GM18517 (cell line): ENCODE data around the gene CUEDC2.

Experiments used
- ATAC-seq: cut with Tn5 transposase; IDR thresholded peaks from one replicate; pipeline ENCODE4 v1.9.1; 2021; ENCODE audit warnings: mild to moderate bottlenecking, moderate library complexity; ENCODE audit not compliant: unreplicated experiment

CUEDC2 gene

GRCh38 chr10:102425444-102425843 is 6.9 kb downstream of the CUEDC2 start:
- no peak for ATAC-seq

GRCh38 chr10:102424916-102425315 is 7.5 kb downstream of the CUEDC2 start:
- no peak for ATAC-seq

- no peak for ATAC-seq
These were observed 8.2 kb downstream of the CUEDC2 start for GRCh38 chr10:102424145-102424544.

- no peak for ATAC-seq
These were observed 8.9 kb downstream of the CUEDC2 start for GRCh38 chr10:102423372-102423968.

- ATAC-seq: no peak
These were observed 9.7 kb downstream of the CUEDC2 start for GRCh38 chr10:102422545-102423129.

GRCh38 chr10:102421757-102422512 is 10.4 kb downstream of the CUEDC2 start:
- ATAC-seq: peak; percentile 1

- no peak for ATAC-seq
These were observed 10.9 kb downstream of the CUEDC2 start for GRCh38 chr10:102421507-102421756.

GRCh38 chr10:102420714-102421506 is 11.5 kb downstream of the CUEDC2 start, which contains the start of gene FBXL15:
Gene FBXL15 (plus strand): TSS chr10:102420836. CDS start chr10:102421130, 294 bp downstream.
- peak; percentile 67 for ATAC-seq

GRCh38 chr10:102420181-102420713 is 12.1 kb downstream of the CUEDC2 start:
- ATAC-seq: no peak

- no peak for ATAC-seq
These were observed 12.8 kb downstream of the CUEDC2 start for GRCh38 chr10:102419269-102420180.

GRCh38 chr10:102418622-102419268 is 13.6 kb downstream of the CUEDC2 start, which contains the start of gene PSD:
Gene PSD (minus strand): TSS chr10:102418785. CDS start chr10:102417038, 1,747 bp downstream.
- no peak for ATAC-seq

- ATAC-seq: no peak
These were observed 15.7 kb downstream of the CUEDC2 start for GRCh38 chr10:102416695-102417094.

GRCh38 chr10:102416283-102416682 is 16.1 kb downstream of the CUEDC2 start:
- ATAC-seq: no peak

- no peak for ATAC-seq
These were observed 17.6 kb downstream of the CUEDC2 start for GRCh38 chr10:102414749-102415148.

GRCh38 chr10:102413806-102414561 is 18.4 kb downstream of the CUEDC2 start:
- ATAC-seq: no peak

- ATAC-seq: no peak
These were observed 19.2 kb downstream of the CUEDC2 start for GRCh38 chr10:102413053-102413705.

- ATAC-seq: no peak
These were observed 20.1 kb downstream of the CUEDC2 start for GRCh38 chr10:102412293-102412692.
